DND-41 (cell line): ENCODE results near the gene BLVRB.

Experiments used
- ATAC-seq: fragments of 200-7000 bp; cut with Tn5 transposase; 3 replicates; pipeline ENCODE4 v1.9.1; 2021; ENCODE audit warnings: low read depth; ENCODE audit not compliant: insufficient read depth
- DNase-seq: peaks from one replicate; pipeline ENCODE4 v3.0.0-alpha.2; 2020
- H2AFZ ChIP-seq: 2 replicates; pipeline ENCODE4 v1.6.0; 2012; ENCODE audit warnings: low read depth, low read length
- H3K27ac ChIP-seq: 2 replicates; pipeline ENCODE4 v1.5.1; 2012; ENCODE audit warnings: low read length, inconsistent platforms
- H3K27me3 ChIP-seq: fragments of 200-600 bp; sonication (generic); 2 replicates; pipeline ENCODE4 v1.6.0; 2012; ENCODE audit warnings: low read length, mild to moderate bottlenecking, inconsistent platforms; ENCODE audit not compliant: insufficient read depth, poor library complexity
- H3K36me3 ChIP-seq: 2 replicates; pipeline ENCODE4 v1.5.1; 2012; ENCODE audit warnings: low read length, inconsistent platforms; ENCODE audit not compliant: insufficient read depth
- H3K4me1 ChIP-seq: 2 replicates; pipeline ENCODE4 v1.5.1; 2012; ENCODE audit warnings: mild to moderate bottlenecking, low read length; ENCODE audit not compliant: insufficient read depth
- H3K4me2 ChIP-seq: 2 replicates; pipeline ENCODE4 v1.6.0; 2012; ENCODE audit warnings: mild to moderate bottlenecking, moderate library complexity, low read length, inconsistent platforms; ENCODE audit not compliant: insufficient read depth
- H3K4me3 ChIP-seq, 2 experiments: fragments of 200-600 bp in 1 of 2; shearing (Covaris generic) in 1 of 2; 2 replicates each; pipeline ENCODE4 v1.5.1; 2012 to 2016; ENCODE audit warnings: inconsistent platforms in 2 of 2, low read length in 2 of 2, mild to moderate bottlenecking in 2 of 2, low read depth in 1 of 2, moderate library complexity in 1 of 2
- H3K79me2 ChIP-seq: 2 replicates; pipeline ENCODE4 v1.6.0; 2012; ENCODE audit warnings: low read length, inconsistent platforms; ENCODE audit not compliant: insufficient read depth
- H3K9ac ChIP-seq: 2 replicates; pipeline ENCODE4 v1.6.0; 2012; ENCODE audit warnings: low read depth, mild to moderate bottlenecking, inconsistent platforms, low read length, moderate library complexity
- H3K9me3 ChIP-seq: 2 replicates; pipeline ENCODE4 v1.5.1; 2012; ENCODE audit warnings: low read length, moderate library complexity, mild to moderate bottlenecking, inconsistent platforms; ENCODE audit not compliant: insufficient read depth, severe bottlenecking
- H4K20me1 ChIP-seq: 2 replicates; pipeline ENCODE4 v1.6.0; 2012; ENCODE audit warnings: low read length; ENCODE audit not compliant: insufficient read depth
- EZH2 ChIP-seq: IDR thresholded peaks from 3 replicates; pipeline ENCODE4 v1.6.1; 2012; ENCODE audit warnings: borderline replicate concordance, low read depth, mild to moderate bottlenecking, moderate library complexity, low read length, inconsistent platforms; ENCODE audit not compliant: severe bottlenecking
- TF ChIP-seq, protein P1 (sequence below): IDR thresholded peaks from 2 replicates; pipeline ENCODE4 v1.5.1; 2012; ENCODE audit warnings: borderline replicate concordance, low read length, moderate library complexity, mild to moderate bottlenecking; ENCODE audit not compliant: poor library complexity, severe bottlenecking; ENCODE audit errors: extremely low read depth

BLVRB gene

DNA sequence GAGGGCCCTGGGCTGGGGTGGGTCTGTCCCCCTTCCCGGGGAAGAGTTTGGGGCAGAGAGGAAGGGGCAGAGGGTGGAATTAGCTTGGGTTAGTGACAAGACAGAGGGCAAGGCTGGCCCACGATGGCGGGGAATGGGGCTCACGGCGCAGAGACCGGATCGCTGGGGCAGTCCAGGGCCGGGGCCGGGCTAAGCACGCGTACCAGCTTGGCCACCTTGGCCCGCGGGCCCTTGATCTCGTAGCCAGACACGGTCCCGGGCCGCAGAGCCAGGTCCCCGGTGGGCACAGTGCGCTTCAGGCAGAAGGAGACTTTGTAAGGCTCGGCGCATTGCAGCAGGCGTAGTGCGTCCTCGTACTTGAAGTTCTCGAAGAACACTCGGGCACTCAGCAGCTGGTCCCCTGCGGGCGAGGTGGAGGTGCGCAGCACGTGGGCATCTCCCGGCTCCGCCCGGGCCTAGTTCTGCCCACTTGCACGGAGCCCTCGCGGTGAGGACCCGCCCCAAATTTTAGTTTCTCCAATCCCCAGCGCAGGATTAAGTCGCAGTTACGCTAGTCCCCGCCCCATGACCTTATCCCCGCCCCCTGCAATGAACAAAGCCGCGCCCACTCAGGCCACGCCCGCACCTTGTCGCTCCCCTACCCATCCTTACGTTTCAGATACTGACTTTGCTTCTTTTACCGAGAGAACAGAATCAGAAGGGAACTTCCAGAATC lies 67.0 kb downstream of the BLVRB start:
- Histone ChIP-seq H3K4me3 (no peak overlapping the region), H3K27me3 (no peaks in the 10 kb centered on the region), H2AFZ (no peak overlapping the region), H3K4me1 (peaks cover 7% of the 10 kb centered on the region), H3K4me2 (no peak overlapping the region), H3K9ac (no peak overlapping the region), H3K27ac (no peak overlapping the region), H4K20me1 (no peaks in the 10 kb centered on the region), H3K9me3 (no peaks in the 10 kb centered on the region), H3K79me2 (no peaks in the 10 kb centered on the region), H3K36me3 (no peaks in the 10 kb centered on the region)
- ATAC-seq (no peak), DNase-seq (no peak)
- TF ChIP-seq, protein P1, sequence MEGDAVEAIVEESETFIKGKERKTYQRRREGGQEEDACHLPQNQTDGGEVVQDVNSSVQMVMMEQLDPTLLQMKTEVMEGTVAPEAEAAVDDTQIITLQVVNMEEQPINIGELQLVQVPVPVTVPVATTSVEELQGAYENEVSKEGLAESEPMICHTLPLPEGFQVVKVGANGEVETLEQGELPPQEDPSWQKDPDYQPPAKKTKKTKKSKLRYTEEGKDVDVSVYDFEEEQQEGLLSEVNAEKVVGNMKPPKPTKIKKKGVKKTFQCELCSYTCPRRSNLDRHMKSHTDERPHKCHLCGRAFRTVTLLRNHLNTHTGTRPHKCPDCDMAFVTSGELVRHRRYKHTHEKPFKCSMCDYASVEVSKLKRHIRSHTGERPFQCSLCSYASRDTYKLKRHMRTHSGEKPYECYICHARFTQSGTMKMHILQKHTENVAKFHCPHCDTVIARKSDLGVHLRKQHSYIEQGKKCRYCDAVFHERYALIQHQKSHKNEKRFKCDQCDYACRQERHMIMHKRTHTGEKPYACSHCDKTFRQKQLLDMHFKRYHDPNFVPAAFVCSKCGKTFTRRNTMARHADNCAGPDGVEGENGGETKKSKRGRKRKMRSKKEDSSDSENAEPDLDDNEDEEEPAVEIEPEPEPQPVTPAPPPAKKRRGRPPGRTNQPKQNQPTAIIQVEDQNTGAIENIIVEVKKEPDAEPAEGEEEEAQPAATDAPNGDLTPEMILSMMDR, result no peak
- TF ChIP-seq EZH2, result no peak
